Heart left ventricle (tissue), 16 donors: ENCODE results near the gene SSUH2. TPM values are rescaled to one million over a fixed set of nuclear protein-coding genes. Genes with fewer than 3 reads are reported as not detected.

Source experiments
- ATAC-seq, 4 donors: fragments of 200-7000 bp; cut with Tn5 transposase; one replicate each; pipeline ENCODE4 v1.9.1; 2020 to 2022; ENCODE audit warnings: moderate library complexity in 4 of 4, mild to moderate bottlenecking in 3 of 4, moderate number of reproducible peaks in 1 of 4
- DNase-seq, 5 donors: peaks; one replicate each; pipeline ENCODE4 v3.0.0-alpha.2; 2020
- H3K27ac ChIP-seq, 12 donors: fragments of 200-600 bp; sonication (generic) in 4 of 12; one replicate each; pipeline versions ENCODE4 v1.5.0 to v1.8.0; 2016 to 2022; ENCODE audit warnings: mild to moderate bottlenecking in 2 of 12
- H3K27me3 ChIP-seq, 9 donors: fragments of 200-600 bp; sonication (generic) in 2 of 9; one replicate each; pipeline versions ENCODE4 v1.5.1 to v1.8.0; 2016 to 2022; ENCODE audit warnings: mild to moderate bottlenecking in 3 of 9
- H3K36me3 ChIP-seq, 9 donors: fragments of 200-600 bp; sonication (generic) in 2 of 9; one replicate each; pipeline versions ENCODE4 v1.5.0 to v1.8.0; 2018 to 2022; ENCODE audit warnings: mild to moderate bottlenecking in 2 of 9
- H3K4me1 ChIP-seq, 12 donors: fragments of 200-600 bp; sonication (generic) in 4 of 12; one replicate each; pipeline versions ENCODE4 v1.5.0 to v1.8.0; 2016 to 2022; ENCODE audit warnings: mild to moderate bottlenecking in 3 of 12
- H3K4me3 ChIP-seq, 12 donors: fragments of 200-600 bp; sonication (generic) in 4 of 12; one replicate each; pipeline versions ENCODE4 v1.5.0 to v1.8.0; 2017 to 2022; ENCODE audit warnings: mild to moderate bottlenecking in 9 of 12, moderate library complexity in 4 of 12
- H3K9me3 ChIP-seq, 12 donors: fragments of 200-600 bp; sonication (generic) in 4 of 12; one replicate each; pipeline versions ENCODE4 v1.5.0 to v1.8.0; 2016 to 2022; ENCODE audit warnings: mild to moderate bottlenecking in 1 of 12
- CTCF ChIP-seq, 12 donors: fragments of 200-600 bp; sonication (generic) in 4 of 12; IDR thresholded peaks; one replicate each; pipeline versions ENCODE4 v1.5.0 to v1.8.0; 2018 to 2022; ENCODE audit warnings: antibody characterized with exemption in 12 of 12, mild to moderate bottlenecking in 5 of 12
- POLR2A ChIP-seq, 2 donors: fragments of 450-650 bp; IDR thresholded peaks; one replicate each; pipeline ENCODE4 v1.6.1; 2017; ENCODE audit warnings: antibody characterized with exemption in 2 of 2, mild to moderate bottlenecking in 2 of 2, moderate library complexity in 2 of 2
- WGBS, 4 donors: extraction: QIAGEN DNeasy Blood & Tissue Kit in 2 of 4; methylation state at CpG; one replicate each; pipeline versions ENCODE4 v1.1.5 to v1.1.7; 2013 to 2018; 5-methylcytosine and 5-hydroxymethylcytosine counted together
- intact Hi-C, 10 donors: fragments of 100-400 bp; cut with DNase I; formaldehyde crosslinking; loops; one replicate each; pipeline versions ENCODE4 v1.11.1 to v1.14.2; 2022
- polyA plus RNA-seq, 2 donors: library from polyadenylated mRNA; stranded (reverse); fragments of 200-250 nt; gene quantifications; one replicate each; pipeline ENCODE4 v1.2.3, GENCODE V29; 2013
- total RNA-seq, 9 donors: library from RNA; depleted of rRNA in 2 of 9; stranded (reverse); fragments of >200 nt in 2 of 9; fragmentation: NEBNext Ultra II Directional in 3 of 9; extraction: Animal tissue kit (Norgen Biotek cat#: 25700) in 3 of 9; gene quantifications; one replicate each; pipeline versions ENCODE4 v1.1.0 to v1.2.4, GENCODE V29; 2016 to 2023
- donor health status: ischemic (EF 13 %, LVEDD 7.1; RV severe dilation, severe dysfunction).
- donor health status: healthy with polysubstance abuse.
- donor health status: DM: no; HTN: yes; CAD: no.
- donor health status: DM: no; HTN: no; CAD: no.
- donor health status: ischemic (EF 25% LVEDD 6.9; RV normal size, moderate dysfunction).
- donor health status: ischemic (EF 25% LVEDD 5.7; RV mildly dilated, moderate dysfunction).
- donor health status: healthy.
- donor health status: DM: yes; HTN: yes; CAD: no.
- donor health status: ischemic (EF 35%, LVEDD 5.7; RV mildly dilated, moderate dysfunction).
- donor health status: nonischemic (EF 11% LVEDD 7.7; RV severe dilation, severe dysfunction).
- donor health status: DM: yes; HTN: yes; CAD: no.
- donor health status: PGD.
- donor health status: ischemic (EF 29% LVEDD 5.4; RV normal size, mild dysfunction).
- donor health status: nonischemic (EF 23%, LVEDD 6.1; RV moderate dilation, normal function).

Gene SSUH2
- total and polyA plus RNA-seq, 11 donors, result 0.33 to 5.3 (median 1.3) TPM; not detected in 1

GRCh38 chr3:8632402-8633237, 12.0 kb downstream of the SSUH2 start:
- no peak overlapping the region for H3K4me3 ChIP-seq
- H3K9me3 ChIP-seq, result no peaks in the 10 kb centered on the region
- H3K27me3 ChIP-seq, result no peaks in the 10 kb centered on the region
- TF ChIP-seq CTCF (IDR thresholded peaks at IDR 0.05) (no peak), POLR2A (IDR thresholded peaks at IDR 0.05) (no peak)
- no peak overlapping the region for H3K27ac ChIP-seq
- no peaks in the 10 kb centered on the region for H3K36me3 ChIP-seq
- WGBS, 4 donors, result 88 to 93% (median 91%) methylated on average over 7 of the region's 7 CpGs
- ATAC-seq, result no peak
- peaks cover 0 to 4% (median 0%) of the 10 kb centered on the region in 12 donors for H3K4me1 ChIP-seq
- DNase-seq, result no peak
- intact Hi-C loops, result loop anchor here in 1 of 10 donors (10.0 kb wide), 1 partner anchor 308 kb away; no protein-coding TSS in a partner anchor

- no peak for DNase-seq
- Histone ChIP-seq H3K4me1 (no peaks in the 10 kb centered on the region), H3K4me3 (no peak overlapping the region), H3K9me3 (no peaks in the 10 kb centered on the region), H3K27ac (no peak overlapping the region), H3K27me3 (no peaks in the 10 kb centered on the region), H3K36me3 (no peaks in the 10 kb centered on the region)
- TF ChIP-seq CTCF (IDR thresholded peaks at IDR 0.05), result peak in 1 of 12 donors; percentile 9
- TF ChIP-seq POLR2A (IDR thresholded peaks at IDR 0.05), result no peak
- no peak for ATAC-seq
- WGBS, 4 donors, result 45 to 75% (median 58%) methylated on average over 4 of the region's 4 CpGs
- intact Hi-C loops, result loop anchor here in 1 of 10 donors (10.0 kb wide), 1 partner anchor 307 kb away; no protein-coding TSS in a partner anchor
These were observed 12.9 kb downstream of the SSUH2 start for GRCh38 chr3:8631661-8632060.

GRCh38 chr3:8629151-8630021, 15.2 kb downstream of the SSUH2 start:
- no peaks in the 10 kb centered on the region for H3K27me3 ChIP-seq
- H3K4me3 ChIP-seq, result no peak overlapping the region
- intact Hi-C loops, result loop anchor here in 2 of 10 donors (10.0 kb wide), 1 partner anchor 305 kb away; no protein-coding TSS in a partner anchor
- TF ChIP-seq POLR2A (IDR thresholded peaks at IDR 0.05), result no peak
- no peak for TF ChIP-seq CTCF (IDR thresholded peaks at IDR 0.05)
- H3K27ac ChIP-seq, result no peak overlapping the region
- H3K9me3 ChIP-seq, result no peaks in the 10 kb centered on the region
- WGBS, 4 donors, result 87 to 93% (median 90%) methylated on average over 15 to 16 of the region's 16 CpGs
- no peaks in the 10 kb centered on the region for H3K36me3 ChIP-seq
- no peaks in the 10 kb centered on the region for H3K4me1 ChIP-seq
- peak in 1 of 5 donors; percentile 52 for DNase-seq
- peak in 2 of 4 donors; percentile 42 to 64 for ATAC-seq

- intact Hi-C loops, result loop anchor here in 1 of 10 donors (10.0 kb wide), 1 partner anchor 303 kb away; no protein-coding TSS in a partner anchor
- H3K36me3 ChIP-seq, result no peaks in the 10 kb centered on the region
- no peaks in the 10 kb centered on the region for H3K27me3 ChIP-seq
- H3K9me3 ChIP-seq, result no peaks in the 10 kb centered on the region
- H3K27ac ChIP-seq, result no peak overlapping the region
- DNase-seq (no peak), ATAC-seq (no peak)
- WGBS, 4 donors, result 96 to 100% (median 97%) methylated on average over 5 of the region's 5 CpGs
- TF ChIP-seq CTCF (IDR thresholded peaks at IDR 0.05), result no peak
- no peak for TF ChIP-seq POLR2A (IDR thresholded peaks at IDR 0.05)
- H3K4me3 ChIP-seq, result no peak overlapping the region
- peaks cover 0 to 7% (median 4%) of the 10 kb centered on the region in 12 donors for H3K4me1 ChIP-seq
These were observed 16.6 kb downstream of the SSUH2 start for GRCh38 chr3:8627949-8628348.
